ENCODE results near the gene GID4. TPM values are rescaled to one million over a fixed set of nuclear protein-coding genes. Genes with fewer than 3 reads are reported as not detected.

Gene GID4
- total and polyA plus RNA-seq, 2 of the 13 experiments (the other 11 are each of a cell fraction or from before 2014, with no cell fraction given): 4.3 to 6.1 TPM

GRCh38 chr17:18035704-18036103, 3.5 kb upstream of the GID4 start (continued):
- TF ChIP-seq BCLAF1 (IDR thresholded peaks at IDR 0.05) (no peak), HNRNPH1 (optimal IDR thresholded peaks at IDR 0.05; ENCODE audit: low read depth, low read length) (no peak), CENPT (CRISPR knock-in tag; IDR thresholded peaks at IDR 0.05; ENCODE audit: low read depth) (no peak), SOX5 (CRISPR knock-in tag; IDR thresholded peaks at IDR 0.05; ENCODE audit: borderline replicate concordance) (no peak), FOXP4 (CRISPR knock-in tag; IDR thresholded peaks at IDR 0.05) (no peak)

- Histone ChIP-seq H3K9me3 (ENCODE audit: low read length) (no peaks in the 10 kb centered on the region), H3K79me2 (ENCODE audit: insufficient read depth, low read length) (peaks cover 25% of the 10 kb centered on the region), H2AFZ (ENCODE audit: low read length) (no peak overlapping the region), H3K36me3 (replicated peaks in 1 of 2; ENCODE audit: control insufficient read depth in 1 of 2, insufficient read depth in 2 of 2, low read length in 2 of 2) (no peaks in the 10 kb centered on the region), H3K4me2 (ENCODE audit: low read depth, low read length) (peak overlapping the region; percentile 88), H3K4me3 (replicated peaks in 1 of 3; ENCODE audit: insufficient read depth in 1 of 3, low read depth in 2 of 3, low read length in 3 of 3) (peak overlapping the region; percentile 73 to 89 (median 89); a peak in 3 of 6 replicates), H3K27ac (ENCODE audit: extremely low read length, insufficient read depth, low read length) (no peak overlapping the region), H3K27me3 (ENCODE audit: control insufficient read depth in 1 of 2, insufficient read depth in 2 of 2, low read length in 2 of 2) (no peaks in the 10 kb centered on the region; a peak in 1 of 5 replicates), H3K4me1 (ENCODE audit: insufficient read depth, low read length) (peaks cover 56% of the 10 kb centered on the region), H3K9ac (ENCODE audit: insufficient read depth, low read depth, low read length) (peak overlapping the region; percentile 26), H4K20me1 (ENCODE audit: insufficient read depth, low read length) (no peaks in the 10 kb centered on the region; the same call in 1 of the 2 replicates)
- 92% methylated on average over 6 of the region's 6 CpGs for WGBS (ENCODE audit: low lambda C conversion rate)
- POLR2A ChIA-PET: interaction anchor here (0.5 kb wide), 1 partner anchor 14 kb away, joined by 3 read pairs; no protein-coding TSS in a partner anchor
- no TSS peak for BruUV-seq (replicated peaks)
- CTCF ChIA-PET (ENCODE audit: low intra/inter-chr PET ratio, low total read pairs): no interaction called here
- ATAC-seq: no peak
- no peak for FAIRE-seq
- in situ Hi-C loops (cut with HindIII; ENCODE audit: extremely low pct_ligation_motif_present, low pct_unique_long_range_greater_than_20kb): loop anchor here (10.0 kb wide), 1 partner anchor 143 kb away; no protein-coding TSS in a partner anchor
- TF ChIP-seq KDM6A (CRISPR knock-in tag; IDR thresholded peaks at IDR 0.05; ENCODE audit: low read depth) (no peak), E2F1 (CRISPR knock-in tag; IDR thresholded peaks at IDR 0.05) (no peak)
- DNase-seq (ENCODE audit: low spot score): no peak
- intact Hi-C loops (cut with micrococcal nuclease; ENCODE audit: unreplicated experiment): no loop called here
Measured at GRCh38 chr17:18037486-18037885, 1.7 kb upstream of the GID4 start.

Measured in HepG2 (cell line).